Nephron (organoid): ENCODE results near the gene KCNK10.

ENCODE experiments used
- H3K27ac Mint-ChIP-seq, 3 experiments: 2 replicates each; pipeline ENCODE4 v1.8.0; 2020; ENCODE audit warnings: mixed read lengths in 3 of 3, mild to moderate bottlenecking in 2 of 3, moderate library complexity in 1 of 3
- H3K27me3 Mint-ChIP-seq: 2 replicates; pipeline ENCODE4 v1.8.0; 2021; ENCODE audit warnings: low read depth, mild to moderate bottlenecking, moderate library complexity, mixed read lengths
- H3K36me3 Mint-ChIP-seq: 2 replicates; pipeline ENCODE4 v1.8.0; 2020; ENCODE audit warnings: low read depth, mixed read lengths
- H3K4me1 Mint-ChIP-seq: 2 replicates; pipeline ENCODE4 v1.8.0; 2020; ENCODE audit warnings: mixed read lengths
- H3K4me3 Mint-ChIP-seq, 3 experiments: 2 replicates each; pipeline ENCODE4 v1.8.0; 2020; ENCODE audit warnings: mild to moderate bottlenecking in 3 of 3, mixed read lengths in 3 of 3, moderate library complexity in 2 of 3
- H3K9me3 Mint-ChIP-seq: 2 replicates; pipeline ENCODE4 v1.8.0; 2020; ENCODE audit warnings: mixed read lengths
- TF ChIP-seq, protein P1 (sequence below), 3 experiments: fragments of 200-600 bp; sonication (generic); IDR thresholded peaks; one replicate each; pipeline ENCODE4 v1.5.0; 2021; ENCODE audit warnings: antibody characterized with exemption in 3 of 3; ENCODE audit not compliant: unreplicated experiment in 3 of 3

Gene KCNK10

DNA sequence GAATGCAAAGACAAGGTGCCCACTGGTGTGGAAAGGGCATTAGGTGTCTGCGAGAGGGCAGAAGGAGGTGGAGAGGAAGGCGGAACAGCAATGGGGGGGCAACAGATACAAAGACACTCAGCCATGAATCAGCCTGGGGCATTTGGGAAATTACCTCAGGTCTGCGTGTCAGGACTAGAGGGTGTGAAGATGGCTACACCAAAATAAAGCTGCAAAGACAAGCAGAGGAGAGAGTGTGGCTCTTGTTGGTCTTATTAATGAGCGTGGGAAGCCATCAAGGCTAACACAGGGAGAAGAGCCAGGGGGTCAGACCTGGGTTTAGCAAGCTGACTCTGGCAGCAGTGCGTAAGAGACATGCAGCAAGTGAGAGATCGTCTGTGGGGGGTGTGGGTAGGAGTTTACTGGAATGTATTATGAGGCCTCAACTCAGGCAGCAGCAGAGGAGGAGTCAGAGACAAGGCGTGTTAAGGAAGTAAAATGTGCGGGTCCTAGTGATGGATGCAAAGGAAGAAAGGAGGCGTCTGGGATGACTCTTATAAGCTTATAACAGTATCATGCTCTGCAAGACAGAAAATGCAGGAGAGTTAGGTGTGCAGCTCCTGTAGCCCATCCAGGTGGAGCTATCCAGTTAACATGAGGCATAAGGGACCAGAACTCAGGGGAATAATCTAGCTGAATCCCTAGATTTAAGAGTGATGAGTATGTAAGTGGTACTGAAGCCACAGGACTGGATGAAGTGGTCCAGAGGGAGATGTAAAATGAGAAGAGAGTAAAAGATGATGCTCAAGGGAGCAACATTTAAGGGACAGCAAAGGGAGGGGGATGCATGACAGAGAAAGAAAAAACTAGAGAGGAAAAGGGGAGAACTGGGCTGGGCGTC, 50.4 kb downstream of the KCNK10 start:
- no peaks in the 10 kb centered on the region for H3K9me3 Mint-ChIP-seq
- no peaks in the 10 kb centered on the region for H3K36me3 Mint-ChIP-seq
- H3K27ac Mint-ChIP-seq: no peak overlapping the region
- H3K4me3 Mint-ChIP-seq: no peak overlapping the region
- H3K27me3 Mint-ChIP-seq: peaks cover 42% of the 10 kb centered on the region
- TF ChIP-seq, protein P1, sequence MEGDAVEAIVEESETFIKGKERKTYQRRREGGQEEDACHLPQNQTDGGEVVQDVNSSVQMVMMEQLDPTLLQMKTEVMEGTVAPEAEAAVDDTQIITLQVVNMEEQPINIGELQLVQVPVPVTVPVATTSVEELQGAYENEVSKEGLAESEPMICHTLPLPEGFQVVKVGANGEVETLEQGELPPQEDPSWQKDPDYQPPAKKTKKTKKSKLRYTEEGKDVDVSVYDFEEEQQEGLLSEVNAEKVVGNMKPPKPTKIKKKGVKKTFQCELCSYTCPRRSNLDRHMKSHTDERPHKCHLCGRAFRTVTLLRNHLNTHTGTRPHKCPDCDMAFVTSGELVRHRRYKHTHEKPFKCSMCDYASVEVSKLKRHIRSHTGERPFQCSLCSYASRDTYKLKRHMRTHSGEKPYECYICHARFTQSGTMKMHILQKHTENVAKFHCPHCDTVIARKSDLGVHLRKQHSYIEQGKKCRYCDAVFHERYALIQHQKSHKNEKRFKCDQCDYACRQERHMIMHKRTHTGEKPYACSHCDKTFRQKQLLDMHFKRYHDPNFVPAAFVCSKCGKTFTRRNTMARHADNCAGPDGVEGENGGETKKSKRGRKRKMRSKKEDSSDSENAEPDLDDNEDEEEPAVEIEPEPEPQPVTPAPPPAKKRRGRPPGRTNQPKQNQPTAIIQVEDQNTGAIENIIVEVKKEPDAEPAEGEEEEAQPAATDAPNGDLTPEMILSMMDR (IDR thresholded peaks at IDR 0.05; ENCODE audit: unreplicated experiment in 3 of 3): no peak
- no peaks in the 10 kb centered on the region for H3K4me1 Mint-ChIP-seq

DNA sequence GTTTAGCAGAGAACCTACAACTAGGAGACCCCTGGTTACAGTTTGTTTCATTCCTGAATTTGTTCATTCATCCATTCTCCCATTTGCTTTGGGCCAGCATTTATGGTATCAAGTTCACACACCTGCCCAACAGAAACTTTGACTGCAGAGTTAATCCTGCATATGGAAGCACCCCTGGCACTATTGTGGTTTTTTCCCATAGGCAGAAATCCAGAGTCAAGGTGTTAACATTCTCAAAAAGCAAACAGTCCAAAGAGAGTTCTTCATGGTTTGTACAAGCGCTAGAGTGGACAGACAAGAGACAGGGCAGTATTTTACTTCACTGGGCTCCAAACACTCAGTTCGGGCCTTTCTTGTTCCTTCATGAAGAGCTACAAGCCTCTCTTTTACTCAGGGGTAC, 51.9 kb downstream of the KCNK10 start:
- Mint-ChIP-seq H3K4me3 (no peak overlapping the region), H3K27ac (no peak overlapping the region), H3K36me3 (no peaks in the 10 kb centered on the region), H3K9me3 (no peaks in the 10 kb centered on the region), H3K4me1 (no peaks in the 10 kb centered on the region), H3K27me3 (peaks cover 53% of the 10 kb centered on the region)
- TF ChIP-seq, protein P1 (IDR thresholded peaks at IDR 0.05; ENCODE audit: unreplicated experiment in 3 of 3): no peak

DNA sequence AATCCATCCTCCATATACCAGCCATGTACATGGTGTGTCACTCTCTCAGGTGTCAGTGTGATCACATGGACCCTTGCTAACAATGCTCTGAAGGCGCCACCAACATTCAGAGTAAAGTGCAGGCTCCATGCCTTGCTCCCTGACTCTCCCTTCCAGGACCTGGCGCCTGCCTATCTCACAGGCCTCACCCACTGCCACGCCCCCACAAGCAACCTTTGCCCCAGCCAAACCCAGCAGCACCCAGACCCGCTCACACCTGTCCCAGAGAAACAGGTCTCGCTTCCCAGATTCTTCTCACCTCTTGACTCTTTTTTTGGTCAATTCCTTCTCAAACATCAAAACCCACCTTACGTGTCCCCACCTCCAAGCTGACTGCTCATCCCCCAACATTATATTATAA, 52.3 kb downstream of the KCNK10 start:
- Mint-ChIP-seq H3K4me3 (no peak overlapping the region), H3K9me3 (no peaks in the 10 kb centered on the region), H3K4me1 (no peaks in the 10 kb centered on the region), H3K27me3 (peaks cover 53% of the 10 kb centered on the region), H3K36me3 (no peaks in the 10 kb centered on the region), H3K27ac (no peak overlapping the region)
- TF ChIP-seq, protein P1 (IDR thresholded peaks at IDR 0.05; ENCODE audit: unreplicated experiment in 3 of 3): no peak

DNA sequence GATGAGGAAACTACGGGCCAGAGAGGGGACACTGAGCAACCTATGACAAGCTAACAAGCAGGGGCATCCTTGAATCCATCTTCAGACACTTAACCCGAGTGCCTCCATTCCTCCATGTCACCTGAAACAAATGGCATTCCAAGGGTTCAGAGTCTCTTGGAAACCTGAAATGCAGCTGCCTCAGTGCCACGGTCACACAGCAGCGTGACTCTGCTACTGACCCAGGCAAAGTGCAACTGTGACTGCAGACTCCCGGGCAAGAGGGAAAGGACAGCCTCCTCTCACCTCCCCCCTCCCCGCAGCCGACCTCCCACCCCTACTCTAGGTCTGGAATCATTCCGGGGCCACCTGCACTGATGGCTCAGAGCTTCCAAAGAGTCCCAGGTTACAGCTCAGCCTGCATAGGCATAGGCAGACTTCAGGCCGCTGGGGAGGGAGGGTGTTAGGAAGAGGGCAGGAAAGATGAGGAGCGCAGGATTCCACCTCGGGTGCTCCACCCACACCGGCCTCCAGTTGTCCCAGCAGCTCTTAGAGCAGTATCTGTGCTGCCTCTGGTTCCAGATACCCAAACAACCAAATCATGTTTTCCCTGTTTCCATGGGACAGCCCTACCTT, 53.2 kb downstream of the KCNK10 start:
- Mint-ChIP-seq H3K36me3 (no peaks in the 10 kb centered on the region), H3K4me3 (no peak overlapping the region), H3K27me3 (peaks cover 55% of the 10 kb centered on the region), H3K4me1 (no peaks in the 10 kb centered on the region), H3K27ac (no peak overlapping the region), H3K9me3 (no peaks in the 10 kb centered on the region)
- TF ChIP-seq, protein P1 (IDR thresholded peaks at IDR 0.05; ENCODE audit: unreplicated experiment in 3 of 3): no peak

DNA sequence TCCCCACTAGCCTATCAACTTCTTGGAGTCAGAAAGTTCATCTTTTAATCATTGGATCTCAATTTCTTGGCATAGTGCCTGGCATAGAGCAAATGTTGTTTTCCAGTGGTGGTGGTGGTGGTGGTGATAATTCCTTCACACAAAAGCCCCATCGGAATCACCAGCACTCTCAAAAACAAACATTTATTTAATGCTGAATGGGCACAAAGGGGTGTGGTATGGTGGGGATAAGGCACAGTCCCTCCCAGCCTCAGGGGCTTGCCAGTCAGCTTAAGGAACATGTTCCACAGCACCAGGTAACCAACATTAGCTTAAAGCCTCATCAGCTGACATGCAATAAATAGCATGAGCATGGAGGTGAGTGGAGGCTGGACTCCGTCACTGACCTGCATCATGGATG, 56.6 kb downstream of the KCNK10 start:
- TF ChIP-seq, protein P1 (IDR thresholded peaks at IDR 0.05; ENCODE audit: unreplicated experiment in 3 of 3): no peak
- Mint-ChIP-seq H3K4me1 (no peaks in the 10 kb centered on the region), H3K27ac (no peak overlapping the region), H3K4me3 (no peak overlapping the region), H3K9me3 (no peaks in the 10 kb centered on the region), H3K27me3 (peaks cover 51% of the 10 kb centered on the region), H3K36me3 (no peaks in the 10 kb centered on the region)
